Amniotic stem cell (primary cell): ENCODE results near the gene MARCHF3.
"Not testable (repeated sequence)": the region's sequence is repeated elsewhere in the genome, so short reads cannot be mapped to it uniquely, and the experiment has no call there.

ENCODE experiments used
- DNase-seq: peaks from one replicate; lab custom pipeline; 2025; lab: John Stamatoyannopoulos, UW

MARCHF3 gene, protein sequence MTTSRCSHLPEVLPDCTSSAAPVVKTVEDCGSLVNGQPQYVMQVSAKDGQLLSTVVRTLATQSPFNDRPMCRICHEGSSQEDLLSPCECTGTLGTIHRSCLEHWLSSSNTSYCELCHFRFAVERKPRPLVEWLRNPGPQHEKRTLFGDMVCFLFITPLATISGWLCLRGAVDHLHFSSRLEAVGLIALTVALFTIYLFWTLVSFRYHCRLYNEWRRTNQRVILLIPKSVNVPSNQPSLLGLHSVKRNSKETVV

GRCh38 chr5:127030259-127031146, at the start of gene MARCHF3:
MARCHF3 (minus strand) TSS chr5:127030558; CDS start chr5:126918171, 112,387 bp downstream.
- peak; percentile 92 for DNase-seq

GRCh38 chr5:127079994-127080491, 49.7 kb upstream of the MARCHF3 start:
- DNase-seq: no peak

GRCh38 chr5:127077366-127077765, 47.0 kb upstream of the MARCHF3 start:
- DNase-seq: no peak

DNA sequence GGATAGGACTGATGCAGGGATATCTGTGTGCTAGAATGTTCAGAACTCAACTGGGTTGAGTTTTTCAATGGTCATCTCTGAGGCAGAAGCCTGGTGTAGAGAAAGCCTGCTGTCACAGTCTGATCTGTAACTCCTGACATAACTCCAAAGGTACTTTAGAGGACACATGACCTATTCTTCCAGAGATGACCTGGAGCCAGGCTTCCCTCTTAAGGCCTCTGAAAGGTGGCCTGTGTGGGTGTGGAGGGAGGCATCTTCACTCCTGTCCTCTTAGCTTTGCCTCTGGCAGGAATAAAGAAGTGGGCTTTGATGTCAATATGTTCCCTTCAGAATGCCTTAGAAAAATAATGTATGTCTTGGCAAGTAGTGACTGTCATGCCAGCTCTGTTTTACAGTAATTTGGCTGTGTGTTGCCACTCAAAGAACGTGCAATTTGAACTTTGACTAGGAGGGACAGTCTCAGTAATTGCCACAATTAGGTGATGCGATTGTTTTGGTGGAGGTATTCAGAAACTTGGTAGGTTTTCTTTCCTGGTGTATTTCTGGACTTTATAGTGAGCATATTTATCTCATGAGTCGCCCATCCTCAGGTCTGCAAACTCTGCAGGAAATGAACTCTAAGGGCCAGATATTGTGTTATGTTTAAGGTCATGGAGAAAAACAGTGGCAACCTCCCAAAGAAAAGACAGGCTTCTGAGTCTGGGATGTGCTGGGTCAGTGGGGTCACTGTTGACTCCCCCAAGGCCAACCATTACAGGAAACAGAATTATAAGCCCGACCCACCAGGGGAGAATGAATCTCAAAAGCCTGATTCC, 46.2 kb upstream of the MARCHF3 start:
- DNase-seq: no peak

DNA sequence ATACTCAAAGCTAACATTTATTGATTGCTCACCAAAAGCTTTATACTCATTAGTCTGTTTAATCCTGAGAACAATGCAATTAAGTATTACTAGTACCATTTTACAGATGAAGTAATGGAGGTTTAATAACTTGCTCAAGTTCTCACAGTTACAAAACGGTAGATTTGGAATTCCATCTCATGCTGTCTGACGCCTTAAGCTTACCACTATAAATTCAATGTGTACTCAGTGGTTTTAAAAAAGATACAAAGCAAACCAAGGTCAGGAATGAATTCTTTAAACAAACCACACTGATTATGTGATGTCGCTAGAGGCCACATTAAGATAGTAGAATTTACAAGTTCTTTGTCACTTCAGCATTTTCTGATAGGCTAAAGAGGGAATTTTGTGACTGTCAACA, 44.1 kb upstream of the MARCHF3 start:
- DNase-seq: no peak

DNA sequence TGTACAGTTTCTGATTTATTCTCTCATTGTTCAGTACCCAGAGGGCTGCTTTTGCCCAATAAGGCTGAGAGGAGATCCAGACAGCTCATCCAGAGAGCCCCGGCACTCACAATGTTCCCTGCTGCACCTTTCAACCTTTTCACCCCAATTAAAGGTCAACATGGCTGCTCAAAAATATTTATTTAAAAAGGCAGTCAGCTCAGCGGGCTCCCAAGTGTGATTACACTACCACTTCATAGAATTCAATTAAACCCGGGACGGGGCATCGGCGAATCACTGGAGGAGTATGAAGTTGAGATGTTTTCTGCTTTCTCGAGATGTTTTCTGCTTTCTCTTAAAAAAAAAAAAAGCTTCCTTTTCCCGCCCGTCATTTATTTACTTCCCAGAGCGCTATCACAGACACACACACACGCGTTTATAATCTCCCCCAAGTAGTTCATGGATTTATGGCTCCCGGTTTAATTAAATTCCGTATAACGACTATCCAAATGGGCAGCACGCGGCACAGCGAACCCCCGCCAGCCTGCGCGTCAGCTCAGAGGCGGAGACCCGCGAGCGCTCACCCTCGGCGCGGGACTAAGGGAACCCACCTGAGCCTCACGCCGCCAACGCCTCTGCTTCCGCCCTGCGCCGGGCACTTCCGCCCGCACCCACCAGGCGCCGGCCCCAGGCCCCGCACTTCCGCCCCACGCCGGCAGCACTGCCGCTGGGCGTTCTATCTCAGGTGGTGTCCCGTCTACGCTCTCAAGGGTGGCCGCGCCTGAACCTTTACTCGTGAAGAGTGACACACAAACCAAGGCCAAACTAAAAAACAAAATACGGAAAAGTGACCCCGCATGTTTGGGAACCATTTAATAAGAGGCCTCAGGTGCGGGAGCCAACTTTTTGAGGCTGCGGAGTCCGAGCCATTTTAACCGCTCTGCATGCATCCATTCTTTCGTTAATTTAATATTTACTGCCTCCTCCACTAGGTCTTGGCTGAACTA, 42.8 kb upstream of the MARCHF3 start, which contains the start of gene C5orf63:
C5orf63 (minus strand) TSS at position 642 of the 986 bp plus-strand sequence. CDS start 14,507 bp downstream, outside the sequence.
- DNase-seq: peak; percentile 16

DNA sequence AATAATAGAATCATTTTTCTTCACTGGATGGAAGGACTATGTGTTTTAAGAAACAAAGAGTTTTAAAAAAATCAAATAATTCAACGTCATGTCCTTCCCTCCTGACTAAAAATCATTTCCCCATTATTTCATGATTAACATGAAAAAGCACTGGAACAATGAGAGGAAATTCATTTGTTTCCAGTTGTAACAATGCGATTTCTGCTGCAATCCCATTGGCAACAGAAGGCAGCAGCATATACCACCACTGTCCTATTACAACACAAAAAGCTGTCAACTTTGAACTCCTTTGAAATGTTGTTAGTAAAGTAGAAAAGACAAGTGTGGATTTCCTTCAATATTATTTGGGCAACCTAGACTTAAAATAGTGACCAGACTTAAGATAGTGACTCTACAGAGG, 39.9 kb upstream of the MARCHF3 start:
- no peak for DNase-seq

DNA sequence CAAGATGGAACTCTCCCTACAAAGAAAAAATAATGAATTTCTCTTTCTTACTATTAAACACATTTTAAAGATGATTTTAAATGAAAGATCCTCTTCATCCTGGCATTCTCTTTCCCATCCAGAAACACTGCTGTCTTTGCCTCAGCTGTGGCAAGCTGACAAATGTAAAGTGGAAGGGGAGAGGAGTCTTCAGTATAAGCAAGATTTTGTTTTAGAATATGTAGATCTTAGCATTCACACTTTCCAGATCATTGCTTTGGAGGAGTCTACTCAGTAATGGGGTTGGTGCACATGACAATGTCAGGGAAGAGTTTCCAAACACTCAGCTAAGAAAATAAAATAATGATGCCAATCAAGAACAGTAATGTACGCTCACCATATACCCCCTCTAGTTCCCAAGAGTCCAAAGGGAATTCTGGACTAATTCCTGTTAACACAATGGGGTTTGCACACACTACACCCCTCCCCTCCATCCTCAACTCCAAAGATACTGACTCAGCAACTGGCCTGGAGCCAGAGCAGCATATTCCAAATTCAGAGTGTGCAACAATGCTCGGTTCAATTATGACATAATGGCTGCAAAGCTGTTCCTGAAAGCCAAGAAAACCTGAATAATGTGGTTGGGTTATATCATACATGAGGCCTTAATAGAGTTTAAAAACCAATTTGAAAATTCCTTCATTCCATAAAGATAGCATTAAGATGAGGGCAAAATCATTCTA, 38.3 kb upstream of the MARCHF3 start:
- no peak for DNase-seq

DNA sequence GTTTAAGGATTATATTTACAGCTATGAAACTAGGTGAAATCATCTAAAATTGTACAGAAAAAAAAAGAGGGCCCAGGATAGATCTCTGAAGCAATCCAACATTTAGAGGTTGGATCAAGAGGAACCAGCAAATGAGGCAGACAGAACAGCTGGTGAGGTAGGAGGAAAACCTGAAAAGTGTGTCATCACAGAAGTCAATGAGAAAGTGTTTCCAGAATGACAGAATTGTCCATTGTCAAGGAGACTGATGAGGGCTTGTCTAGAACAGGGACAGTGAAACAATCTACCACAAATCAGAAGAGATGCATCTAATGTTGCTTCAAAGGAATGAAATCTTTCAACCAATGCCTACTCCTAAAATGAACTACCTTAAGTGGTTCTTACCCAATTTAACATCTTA, 36.4 kb upstream of the MARCHF3 start:
- DNase-seq: no peak

- DNase-seq: no peak
Observed at GRCh38 chr5:127064253-127064840, 34.0 kb upstream of the MARCHF3 start.

DNA sequence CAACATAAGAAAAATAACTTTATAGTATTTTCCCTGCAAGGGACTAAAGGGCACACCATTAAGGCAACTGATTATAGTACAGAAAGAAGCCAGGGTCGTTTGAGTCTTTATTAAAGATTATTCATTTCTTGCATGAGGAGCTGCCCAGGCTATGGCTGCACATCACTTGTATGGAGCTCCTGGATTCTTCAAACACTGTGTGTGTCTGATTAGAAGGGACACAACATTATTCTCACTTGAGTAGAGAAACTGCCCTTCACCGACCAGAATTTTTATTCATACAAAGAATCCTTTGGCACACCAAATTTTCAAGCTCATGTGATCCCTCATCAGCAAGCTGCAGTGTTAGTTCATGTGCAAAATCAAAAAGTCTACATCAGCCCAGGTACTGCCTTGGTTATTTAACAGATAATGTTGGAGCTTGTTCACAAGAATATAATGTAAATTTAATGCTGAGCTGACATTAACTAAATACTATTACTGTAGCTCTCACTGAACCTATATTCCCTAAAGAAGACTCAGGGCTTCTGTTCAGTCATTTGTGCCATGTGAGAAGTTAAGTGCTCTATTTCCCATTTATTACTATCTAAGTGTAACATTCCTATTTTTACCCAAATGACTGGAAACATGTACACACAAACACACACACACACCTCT, 33.0 kb upstream of the MARCHF3 start:
- DNase-seq: no peak

DNA sequence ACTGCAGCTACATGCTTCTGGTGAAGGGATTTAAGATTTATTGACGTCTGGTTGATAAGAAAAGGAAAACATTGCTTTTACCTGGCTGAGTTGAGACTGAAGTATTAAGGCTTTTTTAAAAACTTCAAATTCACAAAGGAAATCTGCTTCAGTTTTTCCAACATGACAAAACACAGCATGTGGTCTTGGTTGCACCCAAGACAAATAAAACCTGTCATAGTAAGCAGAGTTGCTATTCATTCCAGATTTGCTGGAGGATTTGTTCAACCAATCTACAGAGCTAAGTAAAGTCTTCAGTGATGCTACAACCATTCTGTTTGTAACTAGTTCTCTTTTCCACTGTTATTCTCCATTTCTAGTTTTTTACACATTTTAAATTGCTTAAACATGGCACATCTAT, 31.6 kb upstream of the MARCHF3 start:
- no peak for DNase-seq

DNA sequence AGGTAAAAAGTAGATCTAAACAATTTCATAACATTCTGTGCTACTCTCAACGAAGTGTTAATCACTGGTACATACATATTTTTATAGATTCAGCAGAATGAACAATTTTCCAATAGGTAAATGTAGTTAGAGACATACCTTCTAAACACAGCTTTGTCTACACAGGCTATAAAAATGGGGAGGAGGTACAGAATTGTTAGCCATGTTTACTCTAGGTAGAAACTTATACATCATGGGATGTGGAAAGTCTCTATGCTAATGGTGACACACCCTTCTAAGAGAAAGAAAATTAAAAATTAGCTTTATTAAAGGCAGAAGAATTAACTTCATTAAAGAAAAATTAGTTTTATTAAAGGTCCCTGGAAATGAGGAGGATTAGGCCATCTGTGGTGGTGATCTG, 31.2 kb upstream of the MARCHF3 start:
- no peak for DNase-seq

GRCh38 chr5:127060470-127060985, 30.2 kb upstream of the MARCHF3 start:
- DNase-seq: no peak

GRCh38 chr5:127056896-127057295, 26.5 kb upstream of the MARCHF3 start:
- no peak for DNase-seq

DNA sequence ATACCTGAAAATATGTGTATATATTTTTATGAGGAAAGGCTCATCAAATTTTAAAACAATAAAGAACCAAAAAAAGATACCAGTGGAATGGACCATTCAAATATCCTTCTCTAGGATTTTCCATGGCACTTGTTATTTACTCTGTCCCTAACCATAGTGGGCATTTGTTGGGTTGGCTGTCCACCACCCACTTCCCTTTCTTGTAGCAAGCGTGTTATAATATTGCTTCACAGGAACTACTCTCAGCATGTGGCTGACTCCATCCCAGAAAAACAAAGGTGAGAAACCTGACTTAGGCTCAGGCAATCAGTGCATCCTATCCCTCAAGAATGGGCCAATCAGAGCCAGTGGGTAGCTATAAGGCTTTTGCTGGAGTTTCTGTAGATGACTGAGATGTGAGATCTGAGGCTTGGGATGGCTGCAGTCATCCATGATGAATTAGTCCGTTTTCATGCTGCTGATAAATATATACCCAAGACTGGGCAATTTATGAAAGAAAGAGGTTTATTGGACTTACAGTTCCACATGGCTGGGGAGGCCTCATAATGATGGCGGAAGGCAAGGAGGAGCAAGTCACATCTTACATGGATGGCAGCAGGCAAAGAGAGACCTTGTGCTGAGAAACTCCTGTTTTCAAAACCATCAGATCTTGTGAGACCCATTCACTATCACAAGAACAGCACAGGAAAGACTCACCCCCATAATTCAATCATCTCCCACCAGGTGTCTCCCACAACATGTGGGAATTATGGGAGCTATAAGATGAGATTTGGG, 25.7 kb upstream of the MARCHF3 start:
- DNase-seq: no peak

DNA sequence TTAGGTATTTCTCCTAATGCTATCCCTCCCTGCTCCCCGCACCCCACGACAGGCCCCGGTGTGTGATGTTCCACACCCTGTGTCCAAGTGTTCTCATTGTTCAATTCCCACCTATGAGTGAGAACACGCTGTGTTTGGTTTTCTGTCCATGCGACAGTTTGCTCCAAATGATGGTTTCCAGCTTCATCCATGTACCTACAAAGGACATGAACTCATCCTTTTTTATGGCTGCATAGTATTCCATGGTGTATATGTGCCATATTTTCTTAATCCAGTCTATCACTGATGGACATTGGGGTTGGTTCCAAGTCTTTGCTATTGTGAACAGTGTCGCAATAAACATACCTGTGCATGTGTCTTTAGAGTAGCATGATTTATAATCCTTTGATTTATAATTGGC, 23.2 kb upstream of the MARCHF3 start:
- DNase-seq: not testable (repeated sequence)

GRCh38 chr5:127053049-127053448, 22.7 kb upstream of the MARCHF3 start:
- no peak for DNase-seq
